Right atrium auricular region (tissue), 2 donors: ENCODE data around the gene CSTPP1. TPM values are rescaled to one million over a fixed set of nuclear protein-coding genes. Genes with fewer than 3 reads are reported as not detected.

ENCODE experiments used
- DNase-seq: peaks from one replicate; pipeline ENCODE4 v3.0.0-alpha.2; 2019; ENCODE audit warnings: low spot score
- H3K27ac ChIP-seq, 2 donors: fragments of 200-600 bp; sonication (generic); 1 replicate in 1 of 2; 2 replicates in 1 of 2; pipeline ENCODE4 v1.5.1; 2016 to 2019
- H3K27me3 ChIP-seq, 2 donors: fragments of 200-600 bp; sonication (generic); one replicate each; pipeline versions ENCODE4 v1.5.1 to v1.6.0; 2017 to 2019
- H3K36me3 ChIP-seq: fragments of 200-600 bp; sonication (generic); one replicate; pipeline ENCODE4 v1.5.1; 2016
- H3K4me1 ChIP-seq, 2 donors: fragments of 200-600 bp; sonication (generic); one replicate each; pipeline versions ENCODE4 v1.5.1 to v1.6.0; 2017 to 2019
- H3K4me3 ChIP-seq, 2 donors: fragments of 200-600 bp; sonication (generic); 1 replicate in 1 of 2; 2 replicates in 1 of 2; pipeline ENCODE4 v1.5.1; 2017 to 2019; ENCODE audit warnings: mild to moderate bottlenecking in 1 of 2, moderate library complexity in 1 of 2
- H3K9me3 ChIP-seq, 2 donors: fragments of 200-600 bp; sonication (generic); one replicate each; pipeline ENCODE4 v1.5.1; 2019
- CTCF ChIP-seq, 2 donors: fragments of 200-600 bp; sonication (generic); IDR thresholded peaks; one replicate each; pipeline ENCODE4 v1.5.1; 2019; ENCODE audit warnings: antibody characterized with exemption in 2 of 2
- total RNA-seq, 2 donors: library from RNA; depleted of rRNA; stranded (reverse); fragments of >200 nt; gene quantifications; one replicate each; pipeline ENCODE4 v1.1.0, GENCODE V29; 2016

CSTPP1 gene
- total RNA-seq, 2 donors from 2014 or later: 8.1 to 14.0 TPM

GRCh38 chr11:46903846-46904245 is 32.7 kb upstream of the CSTPP1 start:
- Histone ChIP-seq H3K27ac (peak overlapping the region; percentile 69 to 73), H3K36me3 (peaks cover 13% of the 10 kb centered on the region), H3K4me3 (no peak overlapping the region), H3K27me3 (no peaks in the 10 kb centered on the region), H3K9me3 (no peaks in the 10 kb centered on the region), H3K4me1 (peaks cover 0 to 22% of the 10 kb centered on the region in 2 donors)
- DNase-seq: no peak
- TF ChIP-seq CTCF (IDR thresholded peaks at IDR 0.05): no peak

- H3K36me3 ChIP-seq: no peaks in the 10 kb centered on the region
- H3K9me3 ChIP-seq: no peaks in the 10 kb centered on the region
- H3K4me1 ChIP-seq: peaks cover 0 to 22% of the 10 kb centered on the region in 2 donors
- no peak for TF ChIP-seq CTCF (IDR thresholded peaks at IDR 0.05)
- DNase-seq: no peak
- no peak overlapping the region for H3K27ac ChIP-seq
- H3K27me3 ChIP-seq: no peaks in the 10 kb centered on the region
- no peak overlapping the region for H3K4me3 ChIP-seq
These were observed 30.8 kb upstream of the CSTPP1 start for GRCh38 chr11:46905806-46906205.

GRCh38 chr11:46906609-46907041 is 29.9 kb upstream of the CSTPP1 start:
- Histone ChIP-seq H3K4me1 (peaks cover 0 to 22% of the 10 kb centered on the region in 2 donors), H3K27ac (peak overlapping the region; percentile 7 to 13), H3K27me3 (no peaks in the 10 kb centered on the region), H3K4me3 (no peak overlapping the region), H3K9me3 (no peaks in the 10 kb centered on the region), H3K36me3 (no peaks in the 10 kb centered on the region)
- TF ChIP-seq CTCF (IDR thresholded peaks at IDR 0.05): no peak
- DNase-seq: no peak

GRCh38 chr11:46907606-46908005 is 29.0 kb upstream of the CSTPP1 start:
- peaks cover 0 to 30% of the 10 kb centered on the region in 2 donors for H3K4me1 ChIP-seq
- H3K9me3 ChIP-seq: no peaks in the 10 kb centered on the region
- no peaks in the 10 kb centered on the region for H3K27me3 ChIP-seq
- DNase-seq: no peak
- no peaks in the 10 kb centered on the region for H3K36me3 ChIP-seq
- H3K4me3 ChIP-seq: no peak overlapping the region
- TF ChIP-seq CTCF (IDR thresholded peaks at IDR 0.05): no peak
- H3K27ac ChIP-seq: no peak overlapping the region

GRCh38 chr11:46912526-46913150 is 23.9 kb upstream of the CSTPP1 start:
- no peaks in the 10 kb centered on the region for H3K27me3 ChIP-seq
- TF ChIP-seq CTCF (IDR thresholded peaks at IDR 0.05): no peak
- H3K4me1 ChIP-seq: peaks cover 0 to 52% of the 10 kb centered on the region in 2 donors

GRCh38 chr11:46913484-46913883 is 23.1 kb upstream of the CSTPP1 start:
- peaks cover 0 to 56% of the 10 kb centered on the region in 2 donors for H3K4me1 ChIP-seq
- TF ChIP-seq CTCF (IDR thresholded peaks at IDR 0.05): no peak
- no peak for DNase-seq
- no peaks in the 10 kb centered on the region for H3K27me3 ChIP-seq
- H3K27ac ChIP-seq: peak overlapping the region; percentile 88 to 90
- H3K9me3 ChIP-seq: no peaks in the 10 kb centered on the region
- H3K36me3 ChIP-seq: no peaks in the 10 kb centered on the region
- no peak overlapping the region for H3K4me3 ChIP-seq

More at GRCh38 chr11:46912526-46913150, 23.9 kb upstream of the CSTPP1 start:
- DNase-seq: no peak
- H3K4me3 ChIP-seq: no peak overlapping the region
- H3K36me3 ChIP-seq: no peaks in the 10 kb centered on the region
- H3K27ac ChIP-seq: peak overlapping the region; percentile 88 to 90
- H3K9me3 ChIP-seq: no peaks in the 10 kb centered on the region
